ENCODE data around the gene PLD1.

The PLD1 gene

DNA sequence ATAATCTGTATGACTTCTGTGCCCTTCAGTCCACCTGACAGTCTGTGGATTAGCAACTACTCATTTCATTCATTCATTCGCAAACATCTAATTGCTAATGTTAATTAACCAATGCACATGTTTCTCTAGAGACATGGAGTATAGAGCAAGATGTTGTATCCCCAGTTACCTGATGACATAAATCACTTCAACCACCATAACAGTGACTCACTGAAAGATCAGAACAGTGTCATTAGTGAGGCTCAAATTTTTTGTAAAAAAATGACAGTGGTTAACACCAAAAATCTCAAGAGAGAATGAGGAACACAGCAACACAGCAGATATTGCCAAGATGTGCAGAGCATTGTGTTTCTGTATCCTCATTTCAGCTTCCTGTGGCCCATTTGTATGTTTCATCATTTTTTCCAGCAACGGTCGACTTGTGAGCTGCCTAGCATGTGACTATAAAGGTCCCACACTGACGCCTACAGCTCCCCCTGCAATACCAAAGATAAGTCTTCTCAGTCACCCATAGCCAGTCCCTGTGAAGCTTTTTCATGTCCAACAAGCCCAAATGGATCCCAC, 3.7 kb upstream of the PLD1 start:
- TF ChIP-seq GATA3 (IDR thresholded peaks at IDR 0.05; ENCODE audit: low read depth, low read length), result no peak
- no peak for TF ChIP-seq GATA2 (IDR thresholded peaks at IDR 0.05; ENCODE audit: low read depth, low read length)

DNA sequence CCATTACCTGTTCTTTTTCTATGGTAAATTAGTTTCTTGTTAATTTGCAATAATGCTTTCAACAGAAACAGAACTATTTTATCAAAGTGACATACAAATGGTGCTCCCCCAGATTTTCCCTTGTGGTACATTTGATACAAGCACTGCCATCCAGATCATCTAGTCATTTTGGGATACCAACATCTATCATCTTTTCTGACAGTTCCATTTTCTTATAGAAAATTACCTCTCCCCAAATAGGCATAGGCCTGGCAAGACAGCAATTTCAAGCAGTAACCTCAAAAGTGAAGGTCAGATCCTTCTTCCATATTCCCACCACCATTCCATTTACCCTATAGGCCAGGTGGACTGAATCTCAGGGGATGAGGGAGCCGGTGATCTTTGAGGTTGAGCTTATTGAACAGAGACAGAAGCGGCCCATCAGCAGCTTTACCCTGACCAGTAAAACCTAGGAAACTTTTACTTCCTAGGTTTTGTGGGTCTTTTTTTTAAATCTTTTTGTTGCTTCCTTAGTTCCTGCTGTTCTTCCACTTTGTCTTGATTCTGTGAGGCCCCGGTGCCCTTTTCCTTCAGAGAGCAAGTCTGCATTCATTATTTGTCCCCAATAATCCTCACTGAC, 3.1 kb upstream of the PLD1 start:
- no peak for TF ChIP-seq GATA3 (IDR thresholded peaks at IDR 0.05; ENCODE audit: low read depth, low read length)
- TF ChIP-seq GATA2 (IDR thresholded peaks at IDR 0.05; ENCODE audit: low read depth, low read length), result no peak

DNA sequence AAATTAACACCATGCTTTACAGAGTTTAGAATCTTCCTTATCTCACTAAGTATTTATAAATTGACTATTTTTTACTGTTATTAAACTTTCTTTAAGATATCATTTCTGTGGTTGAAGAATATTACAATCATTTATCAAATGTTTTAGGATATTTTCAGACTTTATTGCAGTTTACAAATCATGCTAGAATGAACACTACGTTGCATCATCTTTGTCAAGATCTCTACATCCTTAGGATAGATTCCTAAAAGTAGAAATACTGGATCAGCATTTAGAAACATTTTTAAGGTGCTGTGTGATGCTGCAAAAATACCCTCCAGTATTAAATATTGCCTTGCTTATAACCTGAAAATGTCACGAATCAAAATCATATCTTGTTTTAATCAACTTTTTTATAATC, 2.5 kb upstream of the PLD1 start:
- TF ChIP-seq GATA2 (IDR thresholded peaks at IDR 0.05; ENCODE audit: low read depth, low read length) (no peak), GATA3 (IDR thresholded peaks at IDR 0.05; ENCODE audit: low read depth, low read length) (no peak)

DNA sequence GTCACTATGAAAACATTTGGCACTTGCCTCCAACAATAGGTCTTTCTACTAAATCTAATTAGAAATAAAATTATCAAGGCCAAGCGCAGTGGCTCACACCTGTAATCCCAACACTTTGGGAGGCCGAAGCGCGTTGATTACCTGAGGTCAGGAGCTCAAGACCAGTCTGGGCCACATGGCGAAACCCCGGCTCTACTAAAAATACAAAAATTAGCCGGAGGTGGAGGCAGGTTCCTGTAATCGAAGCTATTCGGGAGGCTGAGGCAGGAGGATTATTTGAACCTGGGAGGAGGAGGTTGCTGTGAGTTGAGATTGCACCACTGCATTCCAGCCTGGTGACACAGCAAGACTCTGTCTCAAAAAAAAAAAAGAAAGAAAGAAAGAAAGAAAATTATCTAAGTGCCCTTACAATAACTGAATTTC, 1.6 kb upstream of the PLD1 start:
- TF ChIP-seq GATA3 (IDR thresholded peaks at IDR 0.05; ENCODE audit: low read depth, low read length), result no peak
- no peak for TF ChIP-seq GATA2 (IDR thresholded peaks at IDR 0.05; ENCODE audit: low read depth, low read length)

DNA sequence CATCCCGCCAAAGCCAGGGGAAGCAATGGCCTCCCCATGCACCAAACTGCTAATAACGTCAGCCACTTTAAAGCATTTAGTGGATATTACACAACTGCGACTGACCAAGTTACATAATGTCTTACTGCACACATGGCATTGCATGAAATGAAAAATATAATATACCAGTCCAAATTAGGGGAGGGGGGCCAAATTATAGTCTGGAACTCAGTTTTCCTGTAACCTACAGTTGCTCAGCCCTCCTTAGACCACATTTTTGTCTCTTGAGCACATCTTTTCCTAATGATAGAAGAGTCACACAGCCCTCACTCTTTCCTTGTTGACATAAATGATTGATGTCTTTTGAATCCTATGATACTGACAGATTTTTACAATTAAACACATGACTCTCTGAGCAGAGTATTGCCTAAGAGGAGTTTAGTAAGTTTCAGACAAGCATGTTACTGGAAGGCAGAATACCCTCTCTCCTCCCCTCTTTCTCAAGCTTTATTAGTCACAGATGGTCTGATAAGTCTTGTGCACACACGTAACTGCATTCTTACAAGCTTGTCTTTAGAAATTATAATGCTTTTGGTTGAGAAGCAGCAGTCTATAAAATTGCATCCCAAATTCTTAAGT, 1.1 kb upstream of the PLD1 start:
- TF ChIP-seq GATA2 (IDR thresholded peaks at IDR 0.05; ENCODE audit: low read depth, low read length) (no peak), GATA3 (IDR thresholded peaks at IDR 0.05; ENCODE audit: low read depth, low read length) (no peak)

DNA sequence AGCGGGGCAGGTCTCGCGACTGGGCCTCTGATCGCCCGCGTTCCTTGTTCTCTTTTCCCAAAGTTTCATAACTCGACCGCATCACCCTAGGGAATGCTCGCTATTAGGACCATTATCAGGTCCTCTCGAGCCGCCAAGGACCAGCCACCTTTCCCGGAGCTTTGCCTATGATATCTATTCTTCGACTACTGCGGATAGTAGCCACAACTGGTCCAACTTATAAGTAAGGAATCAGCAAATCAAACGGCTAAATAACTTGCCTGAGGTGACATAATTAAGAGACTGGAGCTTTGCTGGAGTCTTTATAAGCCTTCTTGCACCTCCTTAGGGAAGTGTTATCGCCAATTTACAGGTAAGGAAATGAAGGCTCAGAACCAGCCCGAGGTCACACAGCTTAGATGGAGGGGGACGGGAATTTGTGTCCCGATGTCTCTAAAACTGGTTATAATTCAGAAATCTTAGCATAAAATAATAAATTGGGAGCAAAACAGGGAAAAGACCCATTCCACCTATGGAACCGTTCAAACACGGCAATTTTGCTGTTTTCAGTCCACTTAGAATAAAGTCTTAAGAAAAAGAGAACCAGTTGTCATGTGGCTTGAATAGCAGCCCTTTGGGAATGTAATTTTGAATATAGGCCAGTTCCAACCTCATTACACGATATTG, 479 bp upstream of the PLD1 start:
- TF ChIP-seq GATA3 (IDR thresholded peaks at IDR 0.05; ENCODE audit: low read depth, low read length), result no peak
- TF ChIP-seq GATA2 (IDR thresholded peaks at IDR 0.05; ENCODE audit: low read depth, low read length), result no peak

DNA sequence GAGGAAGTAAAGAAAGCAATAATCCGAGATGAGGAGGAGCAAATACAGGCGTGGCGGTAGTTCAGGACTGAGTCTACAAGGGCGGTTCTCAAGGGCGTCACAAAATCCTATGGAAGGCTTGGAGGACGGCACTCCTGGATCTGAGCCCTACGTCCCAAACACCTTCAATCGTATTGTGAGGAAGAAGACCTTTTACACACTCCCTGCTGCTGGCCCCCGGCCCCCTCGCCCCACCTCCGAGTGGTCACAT, 747 bp downstream of the PLD1 start:
- no peak for TF ChIP-seq GATA3 (IDR thresholded peaks at IDR 0.05; ENCODE audit: low read depth, low read length)
- no peak for TF ChIP-seq GATA2 (IDR thresholded peaks at IDR 0.05; ENCODE audit: low read depth, low read length)

DNA sequence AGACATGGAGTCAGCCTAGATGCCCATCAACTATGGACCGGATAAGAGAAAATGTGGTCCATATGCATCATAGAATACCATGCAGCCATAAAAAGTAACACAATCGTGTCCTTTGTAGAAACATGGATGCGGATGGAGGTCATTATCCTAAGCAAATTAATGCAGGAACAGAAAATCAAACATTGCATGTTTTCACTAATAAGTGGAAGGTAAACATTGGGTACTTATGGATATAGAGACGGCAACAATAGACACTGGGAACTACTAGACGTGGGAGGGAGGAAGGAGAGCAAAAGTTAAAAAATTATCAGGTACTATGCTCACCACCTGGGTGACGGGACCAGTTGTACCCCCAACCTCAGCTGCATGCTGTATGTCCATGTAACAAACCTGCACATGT, 2.5 kb downstream of the PLD1 start:
- no peak for TF ChIP-seq GATA3 (IDR thresholded peaks at IDR 0.05; ENCODE audit: low read depth, low read length)
- no peak for TF ChIP-seq GATA2 (IDR thresholded peaks at IDR 0.05; ENCODE audit: low read depth, low read length)

DNA sequence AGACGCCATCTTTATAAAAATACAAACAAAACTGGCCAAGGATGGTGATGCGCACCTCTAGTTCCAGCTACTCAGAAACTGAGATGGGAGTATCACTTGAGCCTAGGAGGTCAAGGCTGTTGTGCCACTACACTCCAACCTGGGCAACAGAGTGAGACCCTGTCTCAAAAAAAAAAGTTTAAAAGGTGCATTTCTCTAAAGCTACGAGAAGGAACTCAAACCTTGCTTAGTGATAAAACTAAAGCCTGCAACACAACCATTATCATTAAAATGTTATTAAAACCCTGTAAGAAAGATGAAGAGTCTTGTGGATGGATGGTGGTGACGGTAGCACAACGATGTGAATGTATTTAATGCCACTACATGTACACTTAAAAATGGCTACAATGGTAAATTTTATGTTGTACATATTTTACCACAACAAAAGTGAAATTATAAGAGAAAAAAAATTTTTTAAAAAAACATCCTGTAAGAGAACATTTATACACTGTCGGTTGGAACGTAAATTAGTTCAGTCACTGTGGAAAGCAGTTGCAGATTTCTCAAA, 3.1 kb downstream of the PLD1 start:
- TF ChIP-seq GATA3 (IDR thresholded peaks at IDR 0.05; ENCODE audit: low read depth, low read length) (no peak), GATA2 (IDR thresholded peaks at IDR 0.05; ENCODE audit: low read depth, low read length) (no peak)

DNA sequence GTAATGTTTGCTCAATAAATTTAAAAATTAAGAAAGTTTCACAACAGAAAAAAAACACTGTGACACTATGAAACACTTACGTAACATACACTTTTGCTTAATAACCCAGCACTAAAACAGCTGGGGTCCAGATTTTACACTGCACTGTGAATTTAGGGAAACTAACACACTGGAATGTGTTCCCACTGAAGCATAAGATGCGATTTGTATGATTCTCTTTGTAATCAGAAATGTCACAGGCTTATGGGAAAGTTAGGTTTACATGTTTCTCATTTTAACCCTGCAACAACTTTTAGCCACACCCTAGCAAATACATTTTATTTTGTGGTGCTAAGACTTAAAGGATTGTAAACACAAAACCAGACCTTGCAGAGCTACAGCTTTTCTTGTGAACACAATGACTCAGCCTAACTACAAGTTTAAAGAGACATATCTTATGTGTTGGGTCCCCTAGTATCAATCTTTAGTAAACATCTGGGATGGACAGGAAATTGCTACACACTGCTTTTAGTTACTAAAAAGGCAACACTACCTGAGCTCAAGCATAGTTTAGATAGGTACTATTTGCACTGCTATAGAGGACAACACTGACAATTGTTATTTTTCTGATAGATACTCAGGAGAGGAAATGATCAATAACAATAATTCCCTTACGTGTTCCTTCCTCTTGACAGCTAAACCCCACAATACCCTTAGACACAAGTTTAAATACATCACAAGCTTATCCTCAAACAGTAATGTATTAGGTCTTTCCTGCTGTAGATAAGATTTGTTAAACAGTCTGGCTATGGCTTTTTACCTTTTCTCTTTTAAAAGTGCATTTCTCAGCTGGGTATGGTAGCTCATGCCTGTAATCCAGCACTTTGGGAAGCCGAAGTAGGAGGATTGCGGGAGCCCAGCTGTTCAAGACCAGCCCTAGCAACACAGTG, 3.8 kb downstream of the PLD1 start:
- TF ChIP-seq GATA3 (IDR thresholded peaks at IDR 0.05; ENCODE audit: low read depth, low read length) (no peak), GATA2 (IDR thresholded peaks at IDR 0.05; ENCODE audit: low read depth, low read length) (no peak)

DNA sequence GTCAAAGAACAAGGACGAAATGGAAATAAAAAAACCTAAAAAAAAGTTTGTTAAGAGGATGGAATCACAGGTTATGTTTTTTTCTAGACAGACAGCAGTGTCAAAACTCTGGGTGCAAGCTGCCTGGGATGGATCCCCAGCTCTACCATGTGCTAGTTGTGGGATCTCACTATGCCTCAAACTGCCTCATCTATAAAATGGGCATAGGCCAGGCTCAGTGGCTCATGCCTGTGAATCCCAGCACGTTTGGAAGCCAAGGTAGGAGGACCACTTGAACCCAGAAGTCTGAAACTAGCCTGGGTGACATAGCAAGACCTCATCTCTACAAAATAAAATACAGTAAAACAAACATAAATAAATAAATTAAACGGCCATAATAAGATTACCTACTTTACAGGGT, 4.6 kb downstream of the PLD1 start:
- TF ChIP-seq GATA2 (IDR thresholded peaks at IDR 0.05; ENCODE audit: low read depth, low read length) (no peak), GATA3 (IDR thresholded peaks at IDR 0.05; ENCODE audit: low read depth, low read length) (no peak)

DNA sequence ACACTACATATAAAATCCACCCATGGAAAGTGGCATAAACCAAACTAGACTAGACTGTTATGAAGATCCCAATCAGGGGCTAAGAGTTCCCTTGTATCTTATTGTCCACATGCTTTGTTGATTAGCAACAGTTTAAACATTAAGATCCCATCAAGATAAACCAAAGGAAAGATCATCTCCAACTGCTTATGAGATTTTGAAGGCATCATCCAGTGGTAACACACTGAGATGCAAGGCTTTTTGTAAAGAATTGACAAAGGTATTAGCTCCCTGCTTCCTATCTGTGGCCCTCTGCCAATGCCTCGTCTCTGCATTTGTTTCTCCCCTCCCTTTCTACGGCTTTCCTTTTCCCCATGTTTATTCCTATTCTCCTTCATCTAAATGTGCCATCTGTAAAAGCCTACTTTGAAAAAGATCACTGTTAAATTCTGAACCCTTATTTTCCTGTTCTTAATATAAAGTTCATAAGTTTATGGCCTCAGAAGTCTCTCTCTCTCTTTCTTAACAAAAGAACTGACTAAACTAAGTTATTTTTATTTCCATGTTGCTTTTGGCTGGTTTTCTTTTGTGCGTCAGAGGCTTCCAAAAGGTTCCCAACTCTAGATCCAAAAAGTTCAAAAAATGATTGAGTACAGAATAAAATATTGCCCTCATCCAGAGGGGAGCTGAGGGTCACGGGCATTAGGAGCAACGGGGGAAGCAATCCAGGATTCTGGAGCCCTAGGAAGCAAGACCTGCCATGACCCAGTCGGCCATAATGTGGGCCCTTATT, 5.5 kb downstream of the PLD1 start:
- no peak for TF ChIP-seq GATA3 (IDR thresholded peaks at IDR 0.05; ENCODE audit: low read depth, low read length)
- no peak for TF ChIP-seq GATA2 (IDR thresholded peaks at IDR 0.05; ENCODE audit: low read depth, low read length)

DNA sequence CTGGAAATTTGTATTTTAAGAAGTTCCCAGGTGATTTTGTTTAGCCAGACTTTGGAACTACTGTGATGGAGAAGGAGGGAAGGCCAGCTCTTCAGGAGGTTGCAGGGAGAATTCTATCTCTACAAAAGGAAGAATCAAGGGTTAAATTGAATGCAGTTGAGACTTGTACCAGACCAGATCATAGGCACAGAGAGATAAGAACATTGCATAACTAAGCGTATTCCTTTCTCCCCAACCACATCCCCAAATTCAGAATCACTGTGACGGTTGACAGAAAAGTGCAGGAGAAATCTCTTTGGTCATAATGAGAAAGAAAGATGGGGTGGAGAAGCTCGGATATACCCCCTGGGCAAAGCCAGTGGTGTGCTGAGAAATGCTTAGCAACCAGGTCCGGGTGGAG, 7.2 kb downstream of the PLD1 start:
- TF ChIP-seq GATA2 (IDR thresholded peaks at IDR 0.05; ENCODE audit: low read depth, low read length) (no peak), GATA3 (IDR thresholded peaks at IDR 0.05; ENCODE audit: low read depth, low read length) (no peak)
